GM08714 (cell line): ENCODE results near the gene ZDHHC8.

ENCODE experiments used
- H3K4me3 ChIP-seq: fragments of 200-500 bp; sonication (Bioruptor generic); 2 replicates; pipeline ENCODE4 v1.5.1; 2014; ENCODE audit warnings: mild to moderate bottlenecking, low read length, inconsistent platforms
- ZNF274 ChIP-seq: IDR thresholded peaks from 2 replicates; pipeline ENCODE4 v1.6.1; 2012; ENCODE audit warnings: mild to moderate bottlenecking, low read depth, low read length

Gene ZDHHC8

GRCh38 chr22:20126284-20127029 lies 5.1 kb upstream of the ZDHHC8 start:
- no peak for TF ChIP-seq ZNF274
- no peak overlapping the region for H3K4me3 ChIP-seq

GRCh38 chr22:20127318-20127868 lies 4.2 kb upstream of the ZDHHC8 start:
- no peak overlapping the region for H3K4me3 ChIP-seq
- TF ChIP-seq ZNF274, result no peak

GRCh38 chr22:20127869-20128618 lies 3.6 kb upstream of the ZDHHC8 start:
- TF ChIP-seq ZNF274, result no peak
- no peak overlapping the region for H3K4me3 ChIP-seq

GRCh38 chr22:20128619-20128901 lies 3.0 kb upstream of the ZDHHC8 start:
- no peak overlapping the region for H3K4me3 ChIP-seq
- no peak for TF ChIP-seq ZNF274

GRCh38 chr22:20128902-20129746 lies 2.5 kb upstream of the ZDHHC8 start:
- TF ChIP-seq ZNF274, result no peak
- no peak overlapping the region for H3K4me3 ChIP-seq

GRCh38 chr22:20129747-20130014 lies 1.9 kb upstream of the ZDHHC8 start:
- TF ChIP-seq ZNF274, result no peak
- no peak overlapping the region for H3K4me3 ChIP-seq

GRCh38 chr22:20130319-20130718 lies 1.3 kb upstream of the ZDHHC8 start:
- no peak for TF ChIP-seq ZNF274
- H3K4me3 ChIP-seq, result no peak overlapping the region

GRCh38 chr22:20130731-20131596 lies 640 bp upstream of the ZDHHC8 start:
- H3K4me3 ChIP-seq, result peak overlapping the region; percentile 62; the same call in 1 of the 2 replicates
- no peak for TF ChIP-seq ZNF274

GRCh38 chr22:20131859-20132685 lies 468 bp downstream of the ZDHHC8 start:
- TF ChIP-seq ZNF274, result no peak
- H3K4me3 ChIP-seq, result peak overlapping the region; percentile 67

GRCh38 chr22:20132686-20133246 lies 1.2 kb downstream of the ZDHHC8 start:
- no peak for TF ChIP-seq ZNF274
- H3K4me3 ChIP-seq, result peak overlapping the region; percentile 67; the same call in 1 of the 2 replicates

GRCh38 chr22:20133930-20134549 lies 2.4 kb downstream of the ZDHHC8 start:
- no peak for TF ChIP-seq ZNF274
- H3K4me3 ChIP-seq, result no peak overlapping the region

GRCh38 chr22:20135265-20135664 lies 3.7 kb downstream of the ZDHHC8 start:
- H3K4me3 ChIP-seq, result no peak overlapping the region
- TF ChIP-seq ZNF274, result no peak
